ENCODE data around the gene UBE2E2. TPM values are rescaled to one million over a fixed set of nuclear protein-coding genes. Genes with fewer than 3 reads are reported as not detected.

Gene UBE2E2
- polyA plus RNA-seq, 1 experiment = 41.9 TPM

DNA sequence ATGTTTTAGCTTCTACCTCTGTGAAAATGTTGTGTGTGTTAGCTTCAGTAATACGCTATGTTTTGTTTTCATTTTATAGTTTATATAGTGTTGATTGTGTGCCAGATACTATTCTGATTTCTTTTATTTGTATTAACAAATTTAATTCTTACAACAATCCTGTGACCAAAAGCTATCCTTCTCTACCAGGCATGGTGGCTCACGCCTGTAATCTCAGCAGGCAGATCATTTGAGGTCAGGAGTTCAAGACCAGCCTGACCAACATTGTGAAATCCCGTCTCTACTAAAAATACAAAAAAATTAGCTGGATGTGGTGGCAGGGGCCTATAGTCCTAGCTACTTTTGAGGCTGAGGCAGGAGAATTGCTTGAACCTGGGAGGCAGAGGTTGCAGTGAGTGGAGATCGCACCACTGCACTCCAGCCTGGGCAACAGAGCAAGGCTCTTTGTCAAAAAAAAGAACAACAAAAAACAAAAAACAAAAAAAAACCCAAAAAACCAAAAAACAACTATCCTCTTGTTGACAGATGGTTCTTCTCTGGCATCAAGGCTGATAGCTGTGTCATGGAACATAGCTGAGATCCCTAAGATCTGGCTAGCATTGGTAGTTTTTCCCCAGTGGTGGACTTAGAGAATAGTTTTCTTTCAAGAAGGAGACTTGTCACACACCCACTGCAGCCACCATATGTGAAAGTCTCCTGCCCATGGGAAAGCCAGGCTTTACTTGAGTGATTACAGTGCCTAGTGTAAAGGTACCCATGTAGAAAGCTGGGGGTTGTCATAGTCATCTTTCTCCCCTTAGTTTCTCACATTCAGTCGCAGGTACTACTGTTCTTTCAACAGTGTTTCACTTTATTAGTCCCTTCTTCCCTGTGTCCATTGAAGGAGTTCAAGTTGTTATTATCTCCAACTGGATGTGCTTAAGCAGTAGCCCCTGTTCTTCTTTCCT, 116.5 kb downstream of the UBE2E2 start:
- no peak for DNase-seq (ENCODE audit: low read depth)
- ChIA-PET CTCF (interaction anchor here (0.7 kb wide), 1 partner anchor 277 kb away, joined by 3 read pairs; no protein-coding TSS in a partner anchor), POLR2A (interaction anchor here (0.6 kb wide), 1 partner anchor 11 kb away, joined by 18 read pairs; no protein-coding TSS in a partner anchor)
- H3K4me3 ChIP-seq (ENCODE audit: low read depth, low read length) = no peak overlapping the region
- H3K36me3 ChIP-seq (ENCODE audit: control insufficient read depth, insufficient read depth, low read length) = no peaks in the 10 kb centered on the region
- TF ChIP-seq, protein P1, sequence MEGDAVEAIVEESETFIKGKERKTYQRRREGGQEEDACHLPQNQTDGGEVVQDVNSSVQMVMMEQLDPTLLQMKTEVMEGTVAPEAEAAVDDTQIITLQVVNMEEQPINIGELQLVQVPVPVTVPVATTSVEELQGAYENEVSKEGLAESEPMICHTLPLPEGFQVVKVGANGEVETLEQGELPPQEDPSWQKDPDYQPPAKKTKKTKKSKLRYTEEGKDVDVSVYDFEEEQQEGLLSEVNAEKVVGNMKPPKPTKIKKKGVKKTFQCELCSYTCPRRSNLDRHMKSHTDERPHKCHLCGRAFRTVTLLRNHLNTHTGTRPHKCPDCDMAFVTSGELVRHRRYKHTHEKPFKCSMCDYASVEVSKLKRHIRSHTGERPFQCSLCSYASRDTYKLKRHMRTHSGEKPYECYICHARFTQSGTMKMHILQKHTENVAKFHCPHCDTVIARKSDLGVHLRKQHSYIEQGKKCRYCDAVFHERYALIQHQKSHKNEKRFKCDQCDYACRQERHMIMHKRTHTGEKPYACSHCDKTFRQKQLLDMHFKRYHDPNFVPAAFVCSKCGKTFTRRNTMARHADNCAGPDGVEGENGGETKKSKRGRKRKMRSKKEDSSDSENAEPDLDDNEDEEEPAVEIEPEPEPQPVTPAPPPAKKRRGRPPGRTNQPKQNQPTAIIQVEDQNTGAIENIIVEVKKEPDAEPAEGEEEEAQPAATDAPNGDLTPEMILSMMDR (IDR thresholded peaks at IDR 0.05; ENCODE audit: insufficient read depth, low read depth, low read length) = no peak
- no peaks in the 10 kb centered on the region for H3K27me3 ChIP-seq (ENCODE audit: control insufficient read depth, insufficient read depth, low read length)

DNA sequence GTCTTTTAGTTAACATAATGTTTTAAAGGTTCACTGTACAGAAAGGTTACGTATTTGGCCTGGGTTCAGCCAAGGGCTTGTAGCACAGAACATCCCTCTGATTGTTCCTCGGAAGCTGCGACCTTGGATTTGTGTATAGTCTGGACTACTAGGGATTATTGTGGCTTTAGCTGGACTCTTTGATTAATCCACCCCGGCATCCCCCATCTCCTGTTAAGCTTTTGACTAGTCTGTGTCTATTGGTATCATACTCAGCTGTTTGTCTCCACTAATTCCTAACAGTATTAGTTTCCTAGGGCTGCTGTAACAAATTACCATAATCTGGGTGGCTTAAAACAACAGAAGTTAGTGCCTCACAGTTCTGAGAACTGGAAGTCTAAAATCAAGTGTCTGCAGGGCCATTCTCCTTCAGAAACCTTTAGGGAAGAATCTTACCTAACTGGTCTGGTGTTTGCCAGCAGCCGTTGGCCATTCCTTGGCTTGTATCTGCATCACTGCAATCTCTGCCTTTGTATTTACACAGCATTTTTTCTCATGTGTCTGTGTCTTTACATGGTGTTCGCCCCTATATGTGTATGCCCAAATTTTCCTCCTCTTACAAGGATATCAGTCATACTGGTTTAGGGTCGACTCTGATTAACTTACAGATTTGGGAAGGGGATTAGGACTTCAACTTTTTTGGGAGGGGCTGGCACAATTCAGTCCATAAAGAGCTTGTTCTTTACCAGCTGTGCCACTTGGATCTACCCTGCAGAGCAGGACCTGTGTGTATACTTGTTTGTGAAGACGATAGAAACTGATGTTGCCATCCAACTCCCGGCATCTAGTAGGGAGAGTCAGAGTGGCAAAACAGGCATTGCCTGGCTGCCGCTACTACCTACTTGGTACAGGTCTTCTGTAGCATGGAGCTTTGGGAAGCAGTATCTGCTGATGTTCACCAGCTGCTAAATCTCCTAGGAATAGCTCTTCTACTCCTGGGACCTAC, 117.8 kb downstream of the UBE2E2 start:
- H3K4me3 ChIP-seq (ENCODE audit: low read depth, low read length) = no peak overlapping the region
- DNase-seq (ENCODE audit: low read depth) = no peak
- ChIA-PET CTCF (interaction anchor here (0.6 kb wide), 1 partner anchor 80 kb away, joined by 3 read pairs; no protein-coding TSS in a partner anchor), POLR2A (no interaction called here)
- H3K27me3 ChIP-seq (ENCODE audit: control insufficient read depth, insufficient read depth, low read length) = no peaks in the 10 kb centered on the region
- no peaks in the 10 kb centered on the region for H3K36me3 ChIP-seq (ENCODE audit: control insufficient read depth, insufficient read depth, low read length)
- TF ChIP-seq, protein P1 (IDR thresholded peaks at IDR 0.05; ENCODE audit: insufficient read depth, low read depth, low read length) = no peak

DNA sequence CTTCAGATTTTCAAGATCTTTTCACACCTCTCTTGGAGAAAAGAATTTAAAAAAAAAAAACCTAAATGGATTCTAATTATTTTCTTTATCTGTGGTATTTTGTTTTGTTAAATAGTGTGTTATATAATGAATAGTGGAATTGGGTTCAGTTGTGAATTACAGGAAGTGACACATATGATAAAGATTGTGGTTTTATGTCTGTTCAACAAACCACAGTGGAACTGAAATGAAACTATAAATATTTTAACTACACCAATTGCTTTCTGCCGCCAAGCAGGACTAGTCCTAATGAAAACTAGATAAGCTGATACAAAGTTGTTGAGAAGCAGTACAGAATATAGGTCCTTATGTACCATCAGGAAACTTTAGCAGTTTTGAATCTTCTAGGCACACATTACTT, 121.6 kb downstream of the UBE2E2 start:
- ChIA-PET POLR2A (interaction anchor here (0.6 kb wide), 1 partner anchor 584 kb away, joined by 3 read pairs; no protein-coding TSS in a partner anchor), CTCF (interaction anchor here (0.6 kb wide), 1 partner anchor 462 kb away, joined by 3 read pairs; no protein-coding TSS in a partner anchor)
- no peaks in the 10 kb centered on the region for H3K27me3 ChIP-seq (ENCODE audit: control insufficient read depth, insufficient read depth, low read length)
- TF ChIP-seq, protein P1 (IDR thresholded peaks at IDR 0.05; ENCODE audit: insufficient read depth, low read depth, low read length) = no peak
- H3K36me3 ChIP-seq (ENCODE audit: control insufficient read depth, insufficient read depth, low read length) = no peaks in the 10 kb centered on the region
- H3K4me3 ChIP-seq (ENCODE audit: low read depth, low read length) = no peak overlapping the region
- peak; percentile 12 for DNase-seq (ENCODE audit: low read depth)

- Histone ChIP-seq H3K36me3 (ENCODE audit: control insufficient read depth, insufficient read depth, low read length) (no peaks in the 10 kb centered on the region), H3K4me3 (ENCODE audit: low read depth, low read length) (no peak overlapping the region), H3K27me3 (ENCODE audit: control insufficient read depth, insufficient read depth, low read length) (no peaks in the 10 kb centered on the region)
- CTCF ChIA-PET = no interaction called here
- TF ChIP-seq, protein P1 (IDR thresholded peaks at IDR 0.05; ENCODE audit: insufficient read depth, low read depth, low read length) = no peak
- DNase-seq (ENCODE audit: low read depth) = no peak
- POLR2A ChIA-PET = no interaction called here
Measured at GRCh38 chr3:23325466-23326065, 122.4 kb downstream of the UBE2E2 start.
